ENCODE data around the gene PRPF38B. TPM values are rescaled to one million over a fixed set of nuclear protein-coding genes. Genes with fewer than 3 reads are reported as not detected.

The PRPF38B gene
- total RNA-seq, 1 experiment from 2014 or later = 46.4 TPM

DNA sequence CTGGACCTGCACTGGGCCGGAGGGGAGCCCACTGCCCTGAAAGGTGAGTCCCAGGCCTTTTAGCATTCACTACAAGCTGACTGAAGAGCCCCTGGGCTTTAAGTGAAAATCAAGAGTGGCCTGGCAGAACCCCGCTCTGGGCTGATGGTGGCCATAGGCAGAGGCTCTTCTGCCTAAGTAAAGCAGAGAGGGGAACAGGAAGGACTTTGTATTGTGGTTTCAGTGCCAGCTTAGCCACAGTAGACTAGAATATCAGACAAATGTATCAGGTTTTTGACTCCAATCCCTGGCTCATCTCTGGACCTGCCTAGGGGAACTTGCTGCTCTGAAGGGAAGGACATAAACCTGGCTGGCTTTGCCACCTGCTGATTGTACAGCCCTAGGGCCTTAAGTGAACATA lies 21.0 kb upstream of the PRPF38B start:
- Histone ChIP-seq H3K36me3 (ENCODE audit: control insufficient read depth in 1 of 2, insufficient read depth in 2 of 2, low read length in 2 of 2) (no peaks in the 10 kb centered on the region), H3K9ac (ENCODE audit: low read length) (no peak overlapping the region), H4K20me1 (ENCODE audit: insufficient read depth) (no peaks in the 10 kb centered on the region), H3K4me2 (ENCODE audit: low read length) (no peak overlapping the region), H3K27ac (ENCODE audit: low read depth, low read length) (no peak overlapping the region), H3K79me2 (ENCODE audit: insufficient read depth, low read length) (no peaks in the 10 kb centered on the region), H3K9me2 (ENCODE audit: insufficient read depth) (no peaks in the 10 kb centered on the region), H3K4me1 (ENCODE audit: control insufficient read depth in 1 of 2, insufficient read depth in 2 of 2, low read length in 2 of 2) (no peaks in the 10 kb centered on the region), H2AFZ (ENCODE audit: low read depth, low read length, poor library complexity, severe bottlenecking) (no peak overlapping the region), H3K4me3 (replicated peaks in 1 of 2; ENCODE audit: low read depth in 1 of 2, low read length in 2 of 2) (no peak overlapping the region), H3K27me3 (ENCODE audit: insufficient read depth, low read length) (no peaks in the 10 kb centered on the region), H3K9me3 (ENCODE audit: control insufficient read depth in 1 of 2, insufficient read depth in 1 of 2, low read depth in 1 of 2, low read length in 2 of 2) (no peaks in the 10 kb centered on the region)
- DNase-seq (ENCODE audit: low read depth, low spot score) = no peak
- ChIA-PET RAD21 (ENCODE audit: low non-redundant PET in 1 of 2, low total read pairs in 2 of 2, uncharacterized antibody in 2 of 2, unreplicated experiment in 2 of 2) (no interaction called here), POLR2A (no interaction called here), CTCF (no interaction called here)
- BruUV-seq (replicated peaks) = no TSS peak
- TF ChIP-seq CBX3 (IDR thresholded peaks at IDR 0.05; ENCODE audit: low read depth) (no peak), ELF1 (IDR thresholded peaks at IDR 0.05; ENCODE audit: borderline replicate concordance, low read depth) (no peak), POLR2A (IDR thresholded peaks at IDR 0.05; ENCODE audit: borderline replicate concordance, extremely low read depth, insufficient read depth, insufficient read length) (no peak), ZFX (IDR thresholded peaks at IDR 0.05) (no peak), EZH2phosphoT487 (IDR thresholded peaks at IDR 0.05; ENCODE audit: borderline replicate concordance) (no peak), ZNF274 (IDR thresholded peaks at IDR 0.05; ENCODE audit: low read depth, low read length) (no peak), SIN3A (IDR thresholded peaks at IDR 0.05; ENCODE audit: low read depth) (no peak), FOSL1 (IDR thresholded peaks at IDR 0.05; ENCODE audit: low read depth) (no peak), JUND (IDR thresholded peaks at IDR 0.05) (no peak), TCF7L2 (IDR thresholded peaks at IDR 0.05; ENCODE audit: borderline replicate concordance, extremely low read depth, insufficient read depth, insufficient read length) (no peak), POLR2AphosphoS5 (IDR thresholded peaks at IDR 0.05; ENCODE audit: low read depth, low read length) (no peak), EZH2 (IDR thresholded peaks at IDR 0.05) (no peak), ATF3 (IDR thresholded peaks at IDR 0.05) (no peak), SRF (IDR thresholded peaks at IDR 0.05; ENCODE audit: low read depth) (no peak)
- TF ChIP-seq, protein P1, sequence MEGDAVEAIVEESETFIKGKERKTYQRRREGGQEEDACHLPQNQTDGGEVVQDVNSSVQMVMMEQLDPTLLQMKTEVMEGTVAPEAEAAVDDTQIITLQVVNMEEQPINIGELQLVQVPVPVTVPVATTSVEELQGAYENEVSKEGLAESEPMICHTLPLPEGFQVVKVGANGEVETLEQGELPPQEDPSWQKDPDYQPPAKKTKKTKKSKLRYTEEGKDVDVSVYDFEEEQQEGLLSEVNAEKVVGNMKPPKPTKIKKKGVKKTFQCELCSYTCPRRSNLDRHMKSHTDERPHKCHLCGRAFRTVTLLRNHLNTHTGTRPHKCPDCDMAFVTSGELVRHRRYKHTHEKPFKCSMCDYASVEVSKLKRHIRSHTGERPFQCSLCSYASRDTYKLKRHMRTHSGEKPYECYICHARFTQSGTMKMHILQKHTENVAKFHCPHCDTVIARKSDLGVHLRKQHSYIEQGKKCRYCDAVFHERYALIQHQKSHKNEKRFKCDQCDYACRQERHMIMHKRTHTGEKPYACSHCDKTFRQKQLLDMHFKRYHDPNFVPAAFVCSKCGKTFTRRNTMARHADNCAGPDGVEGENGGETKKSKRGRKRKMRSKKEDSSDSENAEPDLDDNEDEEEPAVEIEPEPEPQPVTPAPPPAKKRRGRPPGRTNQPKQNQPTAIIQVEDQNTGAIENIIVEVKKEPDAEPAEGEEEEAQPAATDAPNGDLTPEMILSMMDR (IDR thresholded peaks at IDR 0.05 in 2 of 3, conservative IDR thresholded peaks at IDR 0.05 in 1 of 3; ENCODE audit: borderline replicate concordance in 1 of 3, insufficient read depth in 1 of 3, low read depth in 2 of 3, low read length in 2 of 3) = no peak
- TF ChIP-seq, protein P2, sequence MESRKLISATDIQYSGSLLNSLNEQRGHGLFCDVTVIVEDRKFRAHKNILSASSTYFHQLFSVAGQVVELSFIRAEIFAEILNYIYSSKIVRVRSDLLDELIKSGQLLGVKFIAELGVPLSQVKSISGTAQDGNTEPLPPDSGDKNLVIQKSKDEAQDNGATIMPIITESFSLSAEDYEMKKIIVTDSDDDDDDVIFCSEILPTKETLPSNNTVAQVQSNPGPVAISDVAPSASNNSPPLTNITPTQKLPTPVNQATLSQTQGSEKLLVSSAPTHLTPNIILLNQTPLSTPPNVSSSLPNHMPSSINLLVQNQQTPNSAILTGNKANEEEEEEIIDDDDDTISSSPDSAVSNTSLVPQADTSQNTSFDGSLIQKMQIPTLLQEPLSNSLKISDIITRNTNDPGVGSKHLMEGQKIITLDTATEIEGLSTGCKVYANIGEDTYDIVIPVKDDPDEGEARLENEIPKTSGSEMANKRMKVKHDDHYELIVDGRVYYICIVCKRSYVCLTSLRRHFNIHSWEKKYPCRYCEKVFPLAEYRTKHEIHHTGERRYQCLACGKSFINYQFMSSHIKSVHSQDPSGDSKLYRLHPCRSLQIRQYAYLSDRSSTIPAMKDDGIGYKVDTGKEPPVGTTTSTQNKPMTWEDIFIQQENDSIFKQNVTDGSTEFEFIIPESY (IDR thresholded peaks at IDR 0.05; ENCODE audit: extremely low read depth, insufficient replicate concordance, low read length) = no peak
- intact Hi-C loops (cut with micrococcal nuclease) = no loop called here
- no peak for ATAC-seq
